ENCODE data around the gene IHH. TPM values are rescaled to one million over a fixed set of nuclear protein-coding genes. Genes with fewer than 3 reads are reported as not detected.

Gene IHH
- total and polyA plus RNA-seq, 2 of the 8 experiments (the other 6 are each of a cell fraction or from before 2014, with no cell fraction given): 0.03 TPM; not detected in 1

DNA sequence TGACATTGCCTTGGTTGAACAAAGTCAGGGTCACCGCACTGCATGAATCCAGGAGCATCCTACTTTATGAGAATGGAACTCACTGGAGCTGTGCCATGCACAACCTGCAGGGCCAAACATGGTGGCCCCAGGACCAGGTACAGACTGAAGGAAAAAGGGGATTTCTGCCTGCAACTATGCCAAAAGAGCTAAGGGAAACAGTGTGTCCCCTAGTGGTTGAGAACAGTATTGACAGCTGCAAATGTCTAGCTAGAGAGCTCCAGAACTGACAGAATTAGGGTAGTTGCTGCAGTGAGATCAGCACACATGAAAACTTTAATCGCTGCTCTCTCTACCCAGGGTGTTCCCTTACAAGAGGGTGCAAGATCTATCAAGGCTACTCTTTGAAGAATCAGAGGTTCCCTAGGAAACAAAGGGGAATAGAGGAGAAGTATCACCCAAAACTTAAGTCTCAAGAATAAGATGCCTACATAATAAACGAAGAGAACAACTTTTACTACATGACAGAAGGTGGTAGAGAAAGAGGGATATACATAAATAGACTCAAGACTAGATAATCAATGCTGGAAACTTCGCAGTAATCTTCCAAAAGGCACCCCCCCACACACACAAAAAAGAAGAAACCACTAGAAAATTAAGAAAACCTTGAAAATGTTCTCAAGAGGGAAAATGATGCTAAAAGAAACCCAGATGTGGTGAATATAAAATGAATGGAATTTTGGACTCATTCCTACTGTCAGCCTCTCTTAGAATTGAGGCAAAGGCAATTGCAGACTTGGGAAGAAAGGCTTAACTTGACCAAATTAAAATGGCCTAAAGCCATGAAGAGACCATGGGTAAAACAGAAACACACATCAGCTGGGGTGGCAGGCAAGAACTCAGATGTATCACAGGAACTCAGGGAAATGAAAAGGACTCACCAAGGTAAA, 43.6 kb upstream of the IHH start (continued):
- TF ChIP-seq POLR2AphosphoS5 (IDR thresholded peaks at IDR 0.05; ENCODE audit: low read depth, low read length) (no peak), ASH2L (IDR thresholded peaks at IDR 0.05; ENCODE audit: low read length) (no peak), RXRA (IDR thresholded peaks at IDR 0.05; ENCODE audit: insufficient read depth, low read depth, low read length) (no peak), TEAD4 (IDR thresholded peaks at IDR 0.05; ENCODE audit: low read depth, low read length) (0 out of 2 replicates have a peak, but pooled peaks have one; percentile 15), JUND (IDR thresholded peaks at IDR 0.05; ENCODE audit: low read length) (no peak), SIRT6 (IDR thresholded peaks at IDR 0.05; ENCODE audit: low read length) (no peak), BCL11A (IDR thresholded peaks at IDR 0.05; ENCODE audit: low read depth in 2 of 2, low read length in 2 of 2) (no peak), RFX5 (IDR thresholded peaks at IDR 0.05; ENCODE audit: borderline replicate concordance, low read depth, low read length) (no peak), BACH1 (IDR thresholded peaks at IDR 0.05; ENCODE audit: low read length) (no peak), GABPA (IDR thresholded peaks at IDR 0.05; ENCODE audit: borderline replicate concordance, insufficient read depth, low read length) (peak; percentile 51; the same call in 1 of the 2 replicates), RAD21 (IDR thresholded peaks at IDR 0.05 in 1 of 2, conservative IDR thresholded peaks at IDR 0.05 in 1 of 2; ENCODE audit: low read depth in 2 of 2, low read length in 2 of 2) (peak; percentile 73), SRF (IDR thresholded peaks at IDR 0.05; ENCODE audit: low read depth, low read length) (no peak), CHD1 (IDR thresholded peaks at IDR 0.05; ENCODE audit: low read depth, low read length) (no peak), KDM4A (IDR thresholded peaks at IDR 0.05; ENCODE audit: low read depth, low read length, severe bottlenecking) (no peak), NRF1 (IDR thresholded peaks at IDR 0.05; ENCODE audit: low read depth, low read length) (no peak), CBX8 (IDR thresholded peaks at IDR 0.05; ENCODE audit: borderline replicate concordance, low read depth, low read length) (no peak), SIN3A (conservative IDR thresholded peaks at IDR 0.05 in 1 of 2, IDR thresholded peaks at IDR 0.05 in 1 of 2; ENCODE audit: low read depth in 1 of 2, low read length in 2 of 2) (0 out of 4 replicates have a peak, but pooled peaks of 1 of the 2 experiments have one; percentile 45), CEBPB (IDR thresholded peaks at IDR 0.05; ENCODE audit: low read depth, low read length) (no peak), GTF2F1 (IDR thresholded peaks at IDR 0.05; ENCODE audit: borderline replicate concordance, low read depth, low read length) (no peak), ZNF274 (IDR thresholded peaks at IDR 0.05; ENCODE audit: borderline replicate concordance, extremely low read depth, low read length) (no peak), TCF12 (IDR thresholded peaks at IDR 0.05; ENCODE audit: low read depth, low read length) (no peak)
- TF ChIP-seq, protein P1, sequence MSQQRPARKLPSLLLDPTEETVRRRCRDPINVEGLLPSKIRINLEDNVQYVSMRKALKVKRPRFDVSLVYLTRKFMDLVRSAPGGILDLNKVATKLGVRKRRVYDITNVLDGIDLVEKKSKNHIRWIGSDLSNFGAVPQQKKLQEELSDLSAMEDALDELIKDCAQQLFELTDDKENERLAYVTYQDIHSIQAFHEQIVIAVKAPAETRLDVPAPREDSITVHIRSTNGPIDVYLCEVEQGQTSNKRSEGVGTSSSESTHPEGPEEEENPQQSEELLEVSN (IDR thresholded peaks at IDR 0.05): no peak
- TF ChIP-seq, protein P2, sequence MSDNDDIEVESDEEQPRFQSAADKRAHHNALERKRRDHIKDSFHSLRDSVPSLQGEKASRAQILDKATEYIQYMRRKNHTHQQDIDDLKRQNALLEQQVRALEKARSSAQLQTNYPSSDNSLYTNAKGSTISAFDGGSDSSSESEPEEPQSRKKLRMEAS (IDR thresholded peaks at IDR 0.05): no peak

Data from H1 (cell line).